Measurements from ENCODE around the gene RBM42. TPM values are rescaled to one million over a fixed set of nuclear protein-coding genes. Genes with fewer than 3 reads are reported as not detected.

RBM42 gene
- total RNA-seq, 1 donor from 2014 or later, result 52.7 TPM

DNA sequence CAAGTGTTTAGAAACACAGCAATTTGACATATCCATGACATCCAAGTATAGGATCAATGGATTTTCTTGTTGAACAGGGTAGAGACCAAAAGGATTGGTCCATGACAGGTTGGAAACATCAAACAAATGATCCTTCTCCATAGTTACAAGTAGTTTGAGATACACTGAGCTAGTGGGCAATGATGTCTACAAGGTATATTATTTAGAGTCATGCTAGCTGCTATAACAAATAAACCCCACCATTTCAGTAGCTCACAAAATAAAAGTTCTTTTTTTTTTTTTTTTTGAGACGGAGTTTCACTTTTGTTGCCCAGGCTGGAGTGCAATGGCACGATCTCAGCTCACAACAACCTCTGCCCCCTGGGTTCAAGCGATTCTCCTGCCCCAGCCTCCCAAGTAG is 21.2 kb upstream of the RBM42 start:
- peaks cover 4% of the 10 kb centered on the region for H3K27me3 ChIP-seq (ENCODE audit: low read depth)
- no peak overlapping the region for H3K27ac ChIP-seq (replicated peaks)
- peaks cover 8% of the 10 kb centered on the region for H3K4me1 ChIP-seq
- H3K36me3 ChIP-seq, result no peaks in the 10 kb centered on the region
- TF ChIP-seq, protein P1, sequence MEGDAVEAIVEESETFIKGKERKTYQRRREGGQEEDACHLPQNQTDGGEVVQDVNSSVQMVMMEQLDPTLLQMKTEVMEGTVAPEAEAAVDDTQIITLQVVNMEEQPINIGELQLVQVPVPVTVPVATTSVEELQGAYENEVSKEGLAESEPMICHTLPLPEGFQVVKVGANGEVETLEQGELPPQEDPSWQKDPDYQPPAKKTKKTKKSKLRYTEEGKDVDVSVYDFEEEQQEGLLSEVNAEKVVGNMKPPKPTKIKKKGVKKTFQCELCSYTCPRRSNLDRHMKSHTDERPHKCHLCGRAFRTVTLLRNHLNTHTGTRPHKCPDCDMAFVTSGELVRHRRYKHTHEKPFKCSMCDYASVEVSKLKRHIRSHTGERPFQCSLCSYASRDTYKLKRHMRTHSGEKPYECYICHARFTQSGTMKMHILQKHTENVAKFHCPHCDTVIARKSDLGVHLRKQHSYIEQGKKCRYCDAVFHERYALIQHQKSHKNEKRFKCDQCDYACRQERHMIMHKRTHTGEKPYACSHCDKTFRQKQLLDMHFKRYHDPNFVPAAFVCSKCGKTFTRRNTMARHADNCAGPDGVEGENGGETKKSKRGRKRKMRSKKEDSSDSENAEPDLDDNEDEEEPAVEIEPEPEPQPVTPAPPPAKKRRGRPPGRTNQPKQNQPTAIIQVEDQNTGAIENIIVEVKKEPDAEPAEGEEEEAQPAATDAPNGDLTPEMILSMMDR (IDR thresholded peaks at IDR 0.05; ENCODE audit: borderline replicate concordance), result no peak
- H3K4me3 ChIP-seq, result no peak overlapping the region
- intact Hi-C loops (cut with micrococcal nuclease), result no loop called here
- no peak for DNase-seq
- peaks cover 22% of the 10 kb centered on the region for H3K9me3 ChIP-seq (replicated peaks)

DNA sequence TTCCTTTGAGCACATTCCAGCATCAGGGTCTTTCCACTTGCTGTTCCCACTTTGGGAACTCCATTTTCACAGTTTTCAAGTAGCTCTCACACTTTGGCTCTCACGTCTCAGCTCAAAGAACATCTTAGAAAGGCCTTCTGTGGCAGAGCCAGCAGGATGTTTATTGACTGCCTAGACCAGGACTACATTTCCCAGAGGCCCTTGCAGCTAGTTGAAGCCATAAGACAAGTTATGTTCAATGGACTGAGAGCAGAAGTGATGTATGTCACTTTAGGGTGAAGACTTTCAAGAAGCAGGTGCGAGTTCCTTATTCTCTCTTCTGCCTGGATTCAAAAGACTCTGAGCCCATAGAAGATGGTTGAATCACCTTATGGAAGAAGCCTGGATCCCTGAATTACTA is 20.6 kb upstream of the RBM42 start:
- TF ChIP-seq, protein P1 (IDR thresholded peaks at IDR 0.05; ENCODE audit: borderline replicate concordance), result no peak
- H3K9me3 ChIP-seq (replicated peaks), result peaks cover 22% of the 10 kb centered on the region
- H3K36me3 ChIP-seq, result no peaks in the 10 kb centered on the region
- no peak overlapping the region for H3K27ac ChIP-seq (replicated peaks)
- no peak overlapping the region for H3K4me3 ChIP-seq
- peaks cover 14% of the 10 kb centered on the region for H3K4me1 ChIP-seq
- intact Hi-C loops (cut with micrococcal nuclease), result no loop called here
- peaks cover 4% of the 10 kb centered on the region for H3K27me3 ChIP-seq (ENCODE audit: low read depth)
- no peak for DNase-seq

DNA sequence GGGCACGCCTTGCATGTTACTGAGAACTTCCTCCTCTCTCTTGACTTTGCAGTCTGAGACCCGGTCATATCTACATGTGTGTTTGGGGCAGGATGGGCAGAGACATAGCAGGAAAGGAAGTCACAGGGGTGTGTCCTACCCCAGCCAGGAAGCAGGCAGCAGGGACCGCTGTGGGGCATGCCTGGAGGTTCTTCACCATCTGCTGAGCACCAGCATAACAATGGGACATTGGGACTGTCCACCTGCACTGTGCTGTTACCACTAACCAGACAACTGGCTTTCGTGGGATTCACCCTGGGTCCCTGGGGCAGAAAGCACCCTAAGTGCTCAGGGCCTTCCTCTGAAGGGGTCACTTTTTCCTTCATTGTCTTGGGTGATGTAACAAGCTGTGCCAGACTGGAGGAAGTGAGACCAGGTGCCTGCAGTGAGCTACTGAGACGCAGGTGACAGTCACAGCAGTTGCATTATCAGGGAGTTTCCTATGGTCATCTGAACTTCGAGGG is 18.9 kb upstream of the RBM42 start:
- H3K27me3 ChIP-seq (ENCODE audit: low read depth), result no peaks in the 10 kb centered on the region
- intact Hi-C loops (cut with micrococcal nuclease), result no loop called here
- DNase-seq, result no peak
- no peak overlapping the region for H3K4me3 ChIP-seq
- peaks cover 22% of the 10 kb centered on the region for H3K9me3 ChIP-seq (replicated peaks)
- H3K36me3 ChIP-seq, result no peaks in the 10 kb centered on the region
- TF ChIP-seq, protein P1 (IDR thresholded peaks at IDR 0.05; ENCODE audit: borderline replicate concordance), result no peak
- H3K4me1 ChIP-seq, result peaks cover 15% of the 10 kb centered on the region
- H3K27ac ChIP-seq (replicated peaks), result no peak overlapping the region

DNA sequence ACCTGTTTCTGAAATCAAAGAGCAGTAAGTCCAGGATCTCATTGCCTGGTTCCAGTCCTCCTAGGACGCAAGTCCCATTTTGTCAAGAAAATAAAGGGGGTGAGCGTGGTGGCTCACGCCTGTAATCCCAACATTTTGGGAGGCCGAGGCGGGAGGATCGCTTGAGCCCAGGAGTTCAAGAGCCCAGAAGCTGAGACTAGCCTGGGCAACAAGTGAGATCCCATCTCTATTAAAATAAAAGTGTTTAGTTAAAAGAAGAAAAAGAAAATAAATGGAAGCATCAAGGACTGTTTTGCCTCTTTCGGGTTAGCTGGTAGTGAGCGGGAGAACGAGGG is 16.6 kb upstream of the RBM42 start:
- Histone ChIP-seq H3K27me3 (ENCODE audit: low read depth) (no peaks in the 10 kb centered on the region), H3K36me3 (no peaks in the 10 kb centered on the region), H3K4me1 (peaks cover 15% of the 10 kb centered on the region), H3K9me3 (replicated peaks) (peaks cover 16% of the 10 kb centered on the region), H3K27ac (replicated peaks) (peak overlapping the region; percentile 63), H3K4me3 (peak overlapping the region; percentile 80)
- intact Hi-C loops (cut with micrococcal nuclease), result no loop called here
- no peak for DNase-seq
- TF ChIP-seq, protein P1 (IDR thresholded peaks at IDR 0.05; ENCODE audit: borderline replicate concordance), result no peak

DNA sequence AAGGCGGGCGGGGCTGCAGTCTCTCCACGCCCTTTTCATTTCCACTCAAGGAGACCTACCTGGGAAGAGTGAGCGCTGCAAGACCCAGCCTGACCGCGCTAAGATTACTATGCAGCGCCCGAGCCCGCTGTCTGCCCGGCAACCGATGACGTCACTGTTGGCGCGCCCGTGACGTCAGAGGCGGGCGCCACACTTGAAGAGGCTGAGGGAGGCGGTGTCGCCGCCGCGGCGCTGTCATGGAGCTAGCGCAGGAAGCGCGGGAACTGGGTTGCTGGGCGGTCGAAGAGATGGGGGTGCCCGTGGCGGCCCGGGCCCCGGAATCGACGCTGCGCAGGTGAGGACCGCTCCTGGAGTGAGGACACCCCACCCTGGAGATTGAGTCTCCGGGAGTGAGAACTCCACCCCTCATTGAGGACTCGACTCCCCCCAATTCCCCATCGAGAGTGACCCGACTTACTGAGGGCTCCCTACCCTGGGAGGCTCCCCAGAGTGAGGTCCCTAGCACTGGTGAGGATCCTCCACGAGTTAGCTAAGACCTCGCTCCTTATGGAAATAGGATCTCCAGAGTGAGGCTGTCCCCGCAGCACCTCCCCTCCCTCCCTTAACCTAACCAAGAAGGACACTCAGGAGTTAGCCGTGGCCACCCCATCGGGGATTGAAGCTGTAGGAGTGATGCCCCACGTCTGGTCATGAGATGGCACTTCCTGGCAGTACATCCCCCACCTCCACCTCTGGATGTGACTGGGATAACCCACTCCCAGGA is 16.1 kb upstream of the RBM42 start, which contains the start of gene HAUS5:
TSS of gene HAUS5 (plus strand) at position 177 of the 763 bp plus-strand sequence. CDS start at position 237, 60 bp downstream.
- peak within 1 kb of the TSS; percentile 80 for H3K4me3 ChIP-seq
- peak; percentile 93 for DNase-seq
- H3K4me1 ChIP-seq, result peaks cover 15% of the 10 kb centered on the region
- intact Hi-C loops (cut with micrococcal nuclease), result no loop called here
- no peaks in the 10 kb centered on the region for H3K36me3 ChIP-seq
- peak within 1 kb of the TSS; percentile 63 for H3K27ac ChIP-seq (replicated peaks)
- peaks cover 10% of the 10 kb centered on the region for H3K9me3 ChIP-seq (replicated peaks)
- TF ChIP-seq, protein P1 (IDR thresholded peaks at IDR 0.05; ENCODE audit: borderline replicate concordance), result no peak
- H3K27me3 ChIP-seq (ENCODE audit: low read depth), result no peaks in the 10 kb centered on the region
